ENCODE data around the gene NUP62. TPM values are rescaled to one million over a fixed set of nuclear protein-coding genes. Genes with fewer than 3 reads are reported as not detected.

Gene NUP62
- total and polyA plus RNA-seq, 2 experiments from 2014 or later, result 55.5 to 99.4 TPM

DNA sequence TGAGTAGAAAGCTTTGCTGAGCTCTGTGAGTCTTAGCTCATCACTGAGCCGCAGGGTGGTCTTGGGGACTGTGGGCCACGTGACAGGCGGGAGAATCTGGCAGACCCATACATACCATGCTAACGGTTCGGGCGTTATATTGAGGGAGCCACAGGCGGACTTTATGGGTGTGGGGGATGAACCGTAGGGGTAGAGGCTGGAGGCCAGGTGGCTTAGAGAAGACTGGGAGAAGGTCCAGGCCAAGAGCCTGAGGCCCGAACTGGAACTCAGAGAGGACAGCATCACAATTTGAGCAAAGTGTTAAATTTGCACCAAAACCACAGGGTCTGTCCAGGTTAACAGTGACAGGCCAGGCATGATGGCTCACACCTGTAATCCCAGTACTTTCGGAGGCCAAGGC lies 15.6 kb downstream of the NUP62 start:
- peaks cover 53% of the 10 kb centered on the region for H3K79me2 ChIP-seq (replicated peaks; ENCODE audit: insufficient read depth)
- H3K4me1 ChIP-seq (ENCODE audit: insufficient read depth), result no peaks in the 10 kb centered on the region

More for the DNA sequence above, 15.6 kb downstream of the NUP62 start:
- Histone ChIP-seq H3K4me3 (no peak overlapping the region), H2AFZ (no peak overlapping the region), H3K36me3 (ENCODE audit: insufficient read depth) (peaks cover 7% of the 10 kb centered on the region; the same call in 1 of the 2 replicates), H3F3A (replicated peaks; ENCODE audit: low read depth) (0 out of 2 replicates have a peak, but pooled peaks cover 19% of the 10 kb centered on the region), H3K4me2 (no peak overlapping the region), H3K27ac (ENCODE audit: low read depth) (0 out of 2 replicates have a peak overlapping the region, but pooled peaks have one; percentile 39), H4K20me1 (replicated peaks; ENCODE audit: insufficient read depth) (peaks cover 60% of the 10 kb centered on the region), H3K27me3 (ENCODE audit: insufficient read depth) (no peaks in the 10 kb centered on the region), H3K9me2 (ENCODE audit: insufficient read depth) (no peaks in the 10 kb centered on the region)
- peaks cover 83% of the 10 kb centered on the region for H3K36me3 Mint-ChIP-seq (ENCODE audit: low read depth)
- peaks cover 9% of the 10 kb centered on the region for H3K4me1 Mint-ChIP-seq
- peak; percentile 6; the same call in 2 of the 3 replicates for ATAC-seq
- peaks cover 20% of the 10 kb centered on the region for H3K27me3 Mint-ChIP-seq (ENCODE audit: insufficient read depth, low read depth, poor library complexity)
- TF ChIP-seq EZH2 (IDR thresholded peaks at IDR 0.05; ENCODE audit: low read depth, unreplicated experiment), result no peak
- no peak for TF ChIP-seq ZNF462 (CRISPR knock-in tag; IDR thresholded peaks at IDR 0.05)
- no peak for TF ChIP-seq STAT1 (IDR thresholded peaks at IDR 0.05; ENCODE audit: unreplicated experiment)
- no peak for TF ChIP-seq ZNF114 (CRISPR knock-in tag; IDR thresholded peaks at IDR 0.05)
- TF ChIP-seq JUNB (IDR thresholded peaks at IDR 0.05; ENCODE audit: unreplicated experiment), result no peak
- TF ChIP-seq, protein P1, sequence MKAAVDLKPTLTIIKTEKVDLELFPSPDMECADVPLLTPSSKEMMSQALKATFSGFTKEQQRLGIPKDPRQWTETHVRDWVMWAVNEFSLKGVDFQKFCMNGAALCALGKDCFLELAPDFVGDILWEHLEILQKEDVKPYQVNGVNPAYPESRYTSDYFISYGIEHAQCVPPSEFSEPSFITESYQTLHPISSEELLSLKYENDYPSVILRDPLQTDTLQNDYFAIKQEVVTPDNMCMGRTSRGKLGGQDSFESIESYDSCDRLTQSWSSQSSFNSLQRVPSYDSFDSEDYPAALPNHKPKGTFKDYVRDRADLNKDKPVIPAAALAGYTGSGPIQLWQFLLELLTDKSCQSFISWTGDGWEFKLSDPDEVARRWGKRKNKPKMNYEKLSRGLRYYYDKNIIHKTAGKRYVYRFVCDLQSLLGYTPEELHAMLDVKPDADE (IDR thresholded peaks at IDR 0.05), result no peak
- TF ChIP-seq EZH2phosphoT487 (IDR thresholded peaks at IDR 0.05; ENCODE audit: unreplicated experiment), result no peak
- no peak; a peak in 1 of 4 replicates for TF ChIP-seq CTCF (conservative IDR thresholded peaks at IDR 0.05; ENCODE audit: low read depth in 2 of 2)
- no peak for TF ChIP-seq CREB1 (CRISPR knock-in tag; IDR thresholded peaks at IDR 0.05; ENCODE audit: low read depth)
- TF ChIP-seq NANOG (IDR thresholded peaks at IDR 0.05; ENCODE audit: borderline replicate concordance), result no peak
- TF ChIP-seq ZNF331 (CRISPR knock-in tag; IDR thresholded peaks at IDR 0.05; ENCODE audit: low read depth), result no peak
- no peak overlapping the region for H3K4me3 Mint-ChIP-seq
- 0 out of 2 replicates have a peak overlapping the region, but pooled peaks have one; percentile 74 for H3K27ac Mint-ChIP-seq
- no peak for DNase-seq (ENCODE audit: low spot score)
- H3K9me3 Mint-ChIP-seq, result peaks cover 5% of the 10 kb centered on the region
